Measurements from ENCODE around the gene SEC22B.
"Not testable (repeated sequence)": the region's sequence is repeated elsewhere in the genome, so short reads cannot be mapped to it uniquely, and the experiment has no call there.

SEC22B gene

GRCh38 chr1:120144626-120145025, 31.7 kb downstream of the SEC22B start:
- DNase-seq, result not testable (repeated sequence)

GRCh38 chr1:120144169-120144568, 32.2 kb downstream of the SEC22B start:
- not testable (repeated sequence) for DNase-seq

- not testable (repeated sequence) for DNase-seq
Measured at GRCh38 chr1:120143334-120143733, 33.0 kb downstream of the SEC22B start.

GRCh38 chr1:120142512-120143263, 33.6 kb downstream of the SEC22B start:
- not testable (repeated sequence) for DNase-seq

GRCh38 chr1:120141865-120142264, 34.5 kb downstream of the SEC22B start:
- DNase-seq, result not testable (repeated sequence)

- not testable (repeated sequence) for DNase-seq
Measured at GRCh38 chr1:120140656-120141265, 35.6 kb downstream of the SEC22B start.

GRCh38 chr1:120136086-120136485, 40.2 kb downstream of the SEC22B start:
- DNase-seq, result not testable (repeated sequence)

- DNase-seq, result not testable (repeated sequence)
Measured at GRCh38 chr1:120133928-120134325, 42.4 kb downstream of the SEC22B start.

- no peak for DNase-seq
Measured at GRCh38 chr1:120133228-120133927, 42.9 kb downstream of the SEC22B start.

- DNase-seq, result not testable (repeated sequence)
Measured at GRCh38 chr1:120132406-120132763, 43.9 kb downstream of the SEC22B start.

GRCh38 chr1:120131611-120132405, 44.5 kb downstream of the SEC22B start:
- not testable (repeated sequence) for DNase-seq

- DNase-seq, result not testable (repeated sequence)
Measured at GRCh38 chr1:120127921-120128320, 48.4 kb downstream of the SEC22B start.

GRCh38 chr1:120126216-120126615, 50.1 kb downstream of the SEC22B start:
- DNase-seq, result not testable (repeated sequence)

GRCh38 chr1:120124628-120125027, 51.7 kb downstream of the SEC22B start:
- not testable (repeated sequence) for DNase-seq

GRCh38 chr1:120123813-120124510, 52.4 kb downstream of the SEC22B start:
- not testable (repeated sequence) for DNase-seq

- not testable (repeated sequence) for DNase-seq
Measured at GRCh38 chr1:120122262-120122893, 53.9 kb downstream of the SEC22B start.

GRCh38 chr1:120121830-120122229, 54.5 kb downstream of the SEC22B start:
- not testable (repeated sequence) for DNase-seq

GRCh38 chr1:120120525-120120924, 55.8 kb downstream of the SEC22B start:
- not testable (repeated sequence) for DNase-seq

GRCh38 chr1:120117371-120118177, 58.7 kb downstream of the SEC22B start:
- DNase-seq, result not testable (repeated sequence)

- not testable (repeated sequence) for DNase-seq
Measured at GRCh38 chr1:120116094-120116493, 60.2 kb downstream of the SEC22B start.

- not testable (repeated sequence) for DNase-seq
Measured at GRCh38 chr1:120113134-120113533, 63.2 kb downstream of the SEC22B start.

Measured in NCI-H345 (cell line).